ENCODE measurements around the gene TARP.
"Not testable (repeated sequence)": the region's sequence is repeated elsewhere in the genome, so short reads cannot be mapped to it uniquely, and the experiment has no call there.

Gene TARP

DNA sequence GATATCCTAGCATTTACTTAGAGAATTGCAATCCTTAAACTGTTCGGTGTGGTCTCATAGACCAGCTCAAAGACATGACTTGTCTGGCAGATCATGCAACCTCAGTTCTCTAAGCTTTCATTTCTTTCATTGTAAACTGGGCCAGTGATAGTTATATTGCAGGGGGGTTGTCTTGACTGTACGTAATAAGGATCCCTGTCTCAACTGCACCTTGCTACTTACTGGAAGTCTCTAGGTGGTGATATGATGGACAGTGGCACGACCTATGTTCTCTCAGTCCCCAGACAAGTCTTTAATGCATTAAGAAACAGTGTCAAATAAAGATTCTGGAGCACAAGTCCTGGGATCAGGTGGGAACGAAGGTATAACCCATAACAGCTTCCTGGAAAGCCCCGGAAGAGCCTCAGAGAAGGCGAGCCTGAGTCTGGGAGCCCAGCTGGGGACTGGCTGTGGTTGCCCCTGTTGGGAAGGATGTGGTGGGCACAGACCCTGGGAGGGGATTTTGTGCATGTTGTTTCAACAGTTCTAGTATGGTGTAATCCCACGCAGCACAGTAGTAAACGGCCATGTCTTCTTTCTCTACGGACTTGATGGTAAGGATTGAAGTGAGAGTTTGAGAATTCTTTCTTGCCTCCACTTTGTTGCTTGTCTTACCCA, 26.0 kb upstream of the TARP start:
- no peak for DNase-seq (ENCODE audit: low read depth in 3 of 3, low spot score in 1 of 3)

- no peak for DNase-seq (ENCODE audit: low read depth in 3 of 3, low spot score in 1 of 3)
These were observed 22.8 kb upstream of the TARP start for GRCh38 chr7:38296059-38296857.

DNA sequence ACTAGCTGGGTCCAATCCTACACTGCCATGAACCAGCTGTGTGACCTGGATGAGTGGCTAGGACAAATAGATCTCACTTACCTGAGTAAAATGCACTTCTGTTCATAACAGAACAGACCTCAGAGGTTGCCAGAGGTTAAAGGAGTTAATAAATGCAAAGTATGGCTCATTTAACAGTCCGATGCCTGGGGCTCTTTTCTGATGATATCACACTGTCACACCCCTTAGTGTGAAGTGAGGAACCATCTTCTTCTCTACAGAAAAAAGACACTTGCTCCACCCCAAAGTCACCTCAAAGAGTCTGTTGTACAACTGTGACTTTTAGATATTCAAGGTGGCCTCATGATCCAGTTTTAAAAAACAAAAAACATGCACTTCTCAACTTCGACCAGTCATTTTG, 21.5 kb upstream of the TARP start:
- DNase-seq (ENCODE audit: low read depth in 3 of 3, low spot score in 1 of 3), result no peak

DNA sequence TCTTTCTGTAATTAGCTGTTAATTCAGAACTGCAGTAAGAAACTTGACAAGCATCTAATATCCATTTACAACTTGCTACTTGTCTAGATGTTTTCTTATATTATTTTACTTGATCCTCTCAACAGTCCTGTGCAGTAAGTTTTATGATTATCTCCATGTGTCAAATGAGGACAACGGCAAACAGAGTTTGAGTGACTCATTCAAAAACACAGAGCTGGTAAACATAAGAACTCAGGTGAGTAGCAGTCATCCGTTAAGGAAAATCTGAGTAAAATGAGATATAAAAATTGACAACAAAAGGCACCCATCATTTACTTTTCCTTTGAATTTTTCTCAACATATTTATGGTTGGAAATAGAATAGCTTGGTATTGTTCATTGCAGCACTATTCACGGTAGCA, 19.0 kb upstream of the TARP start:
- DNase-seq (ENCODE audit: low read depth in 3 of 3, low spot score in 1 of 3), result no peak

DNA sequence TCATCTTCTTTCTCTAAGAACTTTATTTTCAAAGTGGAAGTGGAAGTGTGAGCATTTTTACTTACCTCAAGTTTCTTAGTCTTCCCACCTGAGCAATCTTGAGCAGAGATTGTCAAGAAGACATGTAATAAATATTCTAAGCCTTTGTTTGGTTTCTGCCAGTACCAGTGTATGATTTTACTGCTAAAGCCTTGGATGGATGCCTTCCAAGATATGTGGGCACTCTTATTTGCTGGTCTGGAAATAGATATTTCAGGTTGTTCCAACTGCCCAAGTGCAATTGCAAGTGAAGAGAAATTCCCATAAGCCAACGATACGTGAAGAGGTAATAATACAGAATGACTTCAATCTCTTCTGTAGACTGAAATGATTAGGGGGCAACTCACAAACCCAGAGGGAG, 18.2 kb upstream of the TARP start:
- no peak for DNase-seq (ENCODE audit: low read depth in 3 of 3, low spot score in 1 of 3)

GRCh38 chr7:38291117-38291647, 17.7 kb upstream of the TARP start:
- no peak for DNase-seq (ENCODE audit: low read depth in 3 of 3, low spot score in 1 of 3)

DNA sequence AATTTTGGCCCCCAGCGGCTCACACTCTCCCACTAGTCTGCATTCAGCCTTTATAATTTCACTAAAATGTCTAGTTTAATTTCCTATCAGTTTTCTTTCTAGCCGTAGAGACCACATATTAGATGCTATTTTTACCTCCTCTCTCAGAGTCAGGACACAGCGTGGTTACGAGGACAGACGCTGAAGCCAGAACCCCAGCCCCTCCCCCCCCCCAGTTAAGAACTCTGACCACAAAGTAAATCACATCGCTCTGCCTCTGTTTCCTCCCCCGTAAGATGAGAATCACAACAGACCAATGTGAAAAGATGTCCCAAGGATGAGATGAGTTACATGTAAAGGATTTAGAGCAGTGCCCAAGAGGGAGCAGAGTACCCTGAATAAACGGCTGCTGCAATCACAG, 11.1 kb upstream of the TARP start:
- DNase-seq (ENCODE audit: low read depth in 3 of 3, low spot score in 1 of 3), result no peak

- DNase-seq (ENCODE audit: low read depth in 3 of 3, low spot score in 1 of 3), result no peak
These were observed 10.4 kb upstream of the TARP start for GRCh38 chr7:38283809-38284208.

DNA sequence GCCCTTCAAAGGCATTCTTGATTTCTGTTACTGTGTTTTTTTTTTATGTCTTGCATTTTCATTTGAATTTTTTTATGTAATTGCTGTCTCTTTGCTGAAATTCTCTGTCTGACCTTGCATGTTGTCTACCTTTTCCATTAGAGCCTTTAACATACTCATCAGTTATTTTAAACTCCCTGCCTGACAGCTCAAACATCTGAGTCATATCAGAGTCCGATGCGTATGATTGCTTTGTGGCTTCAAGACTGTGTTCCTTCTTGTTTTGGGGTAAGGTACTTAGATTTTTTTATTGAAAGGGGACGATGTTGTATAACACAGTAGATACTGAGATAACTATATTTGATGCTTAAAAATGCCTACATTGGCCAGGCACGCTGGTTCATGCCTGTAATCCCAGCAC, 9.7 kb upstream of the TARP start:
- DNase-seq (ENCODE audit: low read depth in 3 of 3, low spot score in 1 of 3), result no peak

- no peak for DNase-seq (ENCODE audit: low read depth in 3 of 3, low spot score in 1 of 3)
These were observed 8.6 kb upstream of the TARP start for GRCh38 chr7:38282081-38282480.

GRCh38 chr7:38281266-38281665, 7.8 kb upstream of the TARP start:
- DNase-seq (ENCODE audit: low read depth in 3 of 3, low spot score in 1 of 3), result no peak

GRCh38 chr7:38280707-38281106, 7.3 kb upstream of the TARP start:
- DNase-seq (ENCODE audit: low read depth in 3 of 3, low spot score in 1 of 3), result no peak

- no peak for DNase-seq (ENCODE audit: low read depth in 3 of 3, low spot score in 1 of 3)
These were observed 6.6 kb upstream of the TARP start for GRCh38 chr7:38280000-38280399.

GRCh38 chr7:38276096-38276877, 2.9 kb upstream of the TARP start:
- no peak for DNase-seq (ENCODE audit: low read depth in 3 of 3, low spot score in 1 of 3)

GRCh38 chr7:38274927-38275620, 1.6 kb upstream of the TARP start:
- DNase-seq (ENCODE audit: low read depth in 3 of 3, low spot score in 1 of 3), result no peak

GRCh38 chr7:38274486-38274885, 1.1 kb upstream of the TARP start:
- no peak for DNase-seq (ENCODE audit: low read depth in 3 of 3, low spot score in 1 of 3)

DNA sequence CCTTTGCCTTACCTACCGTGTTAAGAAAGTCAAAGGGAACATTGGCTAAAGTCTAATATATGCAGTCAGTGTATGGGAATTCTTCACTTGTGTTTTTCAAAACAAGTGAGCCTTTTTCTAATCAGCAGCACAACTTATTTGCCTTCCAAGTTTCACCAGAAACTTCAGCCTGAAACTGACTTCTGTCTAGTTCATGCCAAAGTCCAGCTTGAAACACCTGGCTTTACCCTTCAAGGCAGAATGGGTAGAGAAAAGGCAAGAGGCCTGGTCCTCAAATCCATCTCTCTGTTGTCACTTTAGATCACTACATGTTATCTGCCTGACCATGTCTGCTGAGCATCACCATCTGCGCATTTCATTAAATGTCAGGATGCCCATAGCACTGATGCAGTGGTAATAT, 3.0 kb downstream of the TARP start:
- not testable (repeated sequence) for DNase-seq (ENCODE audit: low read depth in 3 of 3, low spot score in 1 of 3)

DNA sequence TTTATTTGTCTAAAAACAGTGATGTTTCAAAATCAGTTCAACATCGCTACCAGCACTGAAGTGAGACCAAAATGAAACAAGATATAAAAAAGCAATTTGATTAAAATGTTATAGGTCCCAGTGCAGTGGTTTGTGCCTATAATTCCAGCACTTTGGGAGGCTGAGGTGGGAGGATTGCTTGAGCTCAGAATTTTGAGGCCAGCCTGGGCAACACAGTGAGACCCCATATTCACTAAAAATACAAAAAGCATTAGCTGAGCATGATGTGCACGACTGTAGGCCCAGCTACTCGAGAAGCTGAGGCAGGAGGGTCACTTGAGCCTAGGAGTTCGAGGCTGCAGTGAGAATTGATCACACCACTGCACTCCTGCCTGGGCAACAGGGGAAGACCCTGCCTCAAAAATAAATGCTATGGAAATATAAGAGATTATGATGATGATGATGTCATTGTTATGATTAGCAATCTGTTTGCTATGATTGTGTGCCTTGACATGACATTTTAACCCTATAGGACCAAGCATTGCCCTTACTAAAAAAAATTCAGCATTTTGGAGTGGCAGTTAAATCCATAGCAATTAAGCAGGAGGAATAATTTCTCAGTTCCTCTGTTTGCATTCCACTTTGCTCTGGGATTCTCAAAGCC, 3.6 kb downstream of the TARP start:
- DNase-seq (ENCODE audit: low read depth in 3 of 3, low spot score in 1 of 3), result not testable (repeated sequence)

- DNase-seq (ENCODE audit: low read depth in 3 of 3, low spot score in 1 of 3), result not testable (repeated sequence)
These were observed 7.5 kb downstream of the TARP start for GRCh38 chr7:38265958-38266357.

DNA sequence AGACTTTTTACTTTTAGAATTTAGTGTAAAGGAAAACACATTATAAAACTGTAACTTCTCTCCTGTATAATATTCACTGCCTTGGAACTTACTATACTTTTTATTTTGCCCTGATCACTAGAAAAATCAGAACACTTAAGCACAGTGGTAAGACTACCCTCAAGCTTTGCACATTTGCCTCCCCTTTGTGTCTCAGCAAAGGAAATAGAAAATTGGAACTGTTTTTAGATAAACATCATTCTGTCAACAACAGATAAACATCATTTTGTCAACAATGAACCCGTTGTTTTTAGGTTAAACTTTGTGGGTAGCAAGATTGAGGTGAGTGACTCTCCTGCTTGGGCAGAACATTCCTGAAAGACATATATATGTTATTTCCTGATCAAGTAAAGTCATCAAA, 8.8 kb downstream of the TARP start:
- not testable (repeated sequence) for DNase-seq (ENCODE audit: low read depth in 3 of 3, low spot score in 1 of 3)

GRCh38 chr7:38263274-38263673, 10.2 kb downstream of the TARP start:
- not testable (repeated sequence) for DNase-seq (ENCODE audit: low read depth in 3 of 3, low spot score in 1 of 3)

Measured in stimulated activated CD4-positive, alpha-beta T cell treated with anti-CD3 and anti-CD28 coated beads, TNF-alpha, amount 100 ng/mL, for 1 hour (primary cell).